Measurements from ENCODE around the gene XG. TPM values are rescaled to one million over a fixed set of nuclear protein-coding genes. Genes with fewer than 3 reads are reported as not detected.

XG gene
- total and polyA plus RNA-seq, 2 of the 4 experiments (the other 2 are of a cell fraction) = under 0.01 TPM; not detected in 1

DNA sequence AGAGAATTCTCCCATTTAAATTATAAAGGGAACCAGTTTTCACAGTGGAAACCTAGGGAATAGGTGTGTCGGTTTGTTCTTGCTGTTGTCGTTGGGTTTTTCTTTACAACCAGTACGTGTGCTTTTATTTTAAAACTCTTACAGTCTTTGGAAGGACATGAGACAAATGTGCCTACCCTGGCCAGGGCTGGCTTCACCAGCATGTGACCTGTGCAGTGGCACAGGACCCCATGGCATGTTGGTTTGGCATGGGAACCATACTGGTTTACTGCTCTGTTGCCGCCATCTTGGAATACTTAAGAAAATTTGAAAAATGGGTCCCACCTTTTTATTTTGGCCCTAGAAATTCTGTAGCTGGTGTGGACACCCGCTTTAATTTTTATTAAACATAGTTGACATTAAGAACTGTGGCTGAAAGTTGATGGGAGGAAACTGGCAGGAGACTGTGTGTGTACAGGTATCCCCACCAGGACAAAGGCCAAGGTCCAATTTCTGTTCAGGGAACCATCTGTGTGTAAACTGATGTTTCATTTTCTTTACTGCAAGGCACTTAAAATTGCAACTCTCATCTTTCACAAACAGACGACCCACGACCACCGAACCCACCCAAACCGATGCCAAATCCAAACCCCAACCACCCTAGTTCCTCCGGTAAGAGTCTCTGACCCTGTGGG is 31.9 kb upstream of the XG start:
- Histone ChIP-seq H3K36me3 (ENCODE audit: control insufficient read depth, insufficient read depth, low read length) (peaks cover 54% of the 10 kb centered on the region), H3K56ac (ENCODE audit: extremely low read depth, insufficient read depth, low read length) (no peak overlapping the region), H2AK5ac (ENCODE audit: low read depth, low read length) (no peak overlapping the region), H3K27me3 (ENCODE audit: control insufficient read depth, insufficient read depth, low read length) (no peaks in the 10 kb centered on the region), H2BK120ac (ENCODE audit: low read depth, low read length) (no peak overlapping the region), H3K79me1 (ENCODE audit: low read depth in 1 of 2, low read length in 2 of 2) (peaks cover 5 to 29% of the 10 kb centered on the region in 2 experiments; a peak in 3 of 4 replicates), H3K9ac (ENCODE audit: low read depth, low read length) (no peak overlapping the region), H2BK15ac (ENCODE audit: low read depth, low read length) (no peak overlapping the region), H3K27ac (ENCODE audit: insufficient read depth, low read length) (no peak overlapping the region), H2AK9ac (replicated peaks; ENCODE audit: low read depth, low read length, poor library complexity) (no peak overlapping the region), H4K8ac (ENCODE audit: low read depth in 2 of 2, low read length in 2 of 2) (no peak overlapping the region), H3K4me1 (ENCODE audit: control insufficient read depth, insufficient read depth, low read length) (no peaks in the 10 kb centered on the region), H2BK20ac (ENCODE audit: low read depth, low read length) (no peak overlapping the region), H3K4me2 (ENCODE audit: low read depth, low read length) (no peak overlapping the region), H4K5ac (ENCODE audit: low read depth, low read length) (no peak overlapping the region), H4K91ac (ENCODE audit: insufficient read depth, low read depth, low read length) (no peak overlapping the region), H3K4me3 (ENCODE audit: insufficient read depth, low read depth, low read length) (no peak overlapping the region), H3K9me1 (ENCODE audit: insufficient read depth, low read length) (peaks cover 3% of the 10 kb centered on the region; the same call in 1 of the 2 replicates), H3K4ac (ENCODE audit: low read depth, low read length) (no peak overlapping the region), H2BK5ac (ENCODE audit: low read depth, low read length, poor library complexity, severe bottlenecking) (no peak overlapping the region), H3K18ac (ENCODE audit: low read depth, low read length) (no peak overlapping the region), H3K14ac (replicated peaks; ENCODE audit: low read depth, low read length) (no peak overlapping the region), H3K23ac (ENCODE audit: low read depth, low read length) (no peak overlapping the region), H2AFZ (replicated peaks; ENCODE audit: low read length, poor library complexity) (no peak overlapping the region), H3K9me3 (ENCODE audit: control insufficient read depth, insufficient read depth, low read length) (no peaks in the 10 kb centered on the region), H4K20me1 (ENCODE audit: insufficient read depth, low read length) (no peaks in the 10 kb centered on the region; the same call in 1 of the 2 replicates)
- ATAC-seq (ENCODE audit: low read depth) (no peak), DNase-seq (no peak)
- in situ Hi-C loops (cut with MboI; ENCODE audit: low sequenced_read_pairs) (no loop called here), intact Hi-C loops (cut with micrococcal nuclease) (no loop called here), dilution Hi-C loops (cut with HindIII; ENCODE audit: low sequenced_read_pairs, unreplicated experiment) (no loop called here)
- ChIA-PET POLR2A (ENCODE audit: unreplicated experiment) (no interaction called here), CTCF (no interaction called here)
- TF ChIP-seq BHLHE40 (IDR thresholded peaks at IDR 0.05; ENCODE audit: low read depth, low read length) = no peak
- no peak for TF ChIP-seq FOS (IDR thresholded peaks at IDR 0.05; ENCODE audit: low read depth, low read length)
- TF ChIP-seq MAZ (IDR thresholded peaks at IDR 0.05; ENCODE audit: borderline replicate concordance, low read depth, low read length) = no peak
- TF ChIP-seq SMC3 (IDR thresholded peaks at IDR 0.05; ENCODE audit: low read depth, low read length) = no peak
- TF ChIP-seq CHD1 (IDR thresholded peaks at IDR 0.05; ENCODE audit: low read depth, low read length) = no peak
- TF ChIP-seq, protein P1, sequence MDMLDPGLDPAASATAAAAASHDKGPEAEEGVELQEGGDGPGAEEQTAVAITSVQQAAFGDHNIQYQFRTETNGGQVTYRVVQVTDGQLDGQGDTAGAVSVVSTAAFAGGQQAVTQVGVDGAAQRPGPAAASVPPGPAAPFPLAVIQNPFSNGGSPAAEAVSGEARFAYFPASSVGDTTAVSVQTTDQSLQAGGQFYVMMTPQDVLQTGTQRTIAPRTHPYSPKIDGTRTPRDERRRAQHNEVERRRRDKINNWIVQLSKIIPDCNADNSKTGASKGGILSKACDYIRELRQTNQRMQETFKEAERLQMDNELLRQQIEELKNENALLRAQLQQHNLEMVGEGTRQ (IDR thresholded peaks at IDR 0.05; ENCODE audit: low read depth, low read length) = no peak
- no peak for TF ChIP-seq MXI1 (IDR thresholded peaks at IDR 0.05; ENCODE audit: borderline replicate concordance, low read depth, low read length)
- TF ChIP-seq RFX5 (IDR thresholded peaks at IDR 0.05; ENCODE audit: low read depth, low read length) = no peak
- no peak for TF ChIP-seq CEBPB (IDR thresholded peaks at IDR 0.05; ENCODE audit: low read depth, low read length)
- no peak for TF ChIP-seq MAFK (IDR thresholded peaks at IDR 0.05; ENCODE audit: low read depth, low read length)
- TF ChIP-seq RAD21 (IDR thresholded peaks at IDR 0.05; ENCODE audit: low read length) = no peak
- BruUV-seq (replicated peaks) = no TSS peak
- no CpG with 5 or more reads among the region's 10 CpGs for WGBS, 2 experiments (ENCODE audit: extremely low coverage in 2 of 2, insufficient read length in 1 of 2)

Measured in IMR-90 (cell line).